ENCODE results near the gene ARHGAP28. TPM values are rescaled to one million over a fixed set of nuclear protein-coding genes. Genes with fewer than 3 reads are reported as not detected.

Gene ARHGAP28
- total RNA-seq, 2 experiments from 2014 or later, result not detected

DNA sequence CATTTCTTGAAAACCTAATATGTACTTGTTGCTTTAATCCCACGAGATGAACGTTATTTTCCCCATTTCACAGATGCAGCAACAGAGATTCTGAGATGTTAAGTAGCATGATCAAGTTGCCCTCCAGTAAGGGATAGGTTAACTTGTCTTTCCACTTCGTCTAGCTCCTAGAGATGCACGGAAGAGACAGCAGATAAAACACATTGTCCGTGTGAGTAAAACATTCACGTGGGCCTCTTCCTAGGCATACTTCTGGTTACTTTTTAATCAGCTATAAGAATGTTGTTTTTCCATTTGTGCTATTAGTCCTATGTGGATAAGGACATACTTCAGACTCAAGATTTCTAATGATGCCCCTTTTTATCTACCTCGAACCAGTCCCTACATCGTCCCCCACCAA lies 1.2 kb upstream of the ARHGAP28 start:
- peaks cover 0 to 7% of the 10 kb centered on the region in 2 experiments for H3K9me3 ChIP-seq (ENCODE audit: control insufficient read depth in 1 of 2, insufficient read depth in 1 of 2, low read length in 2 of 2)
- intact Hi-C loops (cut with DNase I, micrococcal nuclease), result no loop called here
- ChIA-PET CTCF (no interaction called here), POLR2A (no interaction called here)
- H3K4me1 ChIP-seq (ENCODE audit: insufficient read depth, low read length), result no peaks in the 10 kb centered on the region
- no peaks in the 10 kb centered on the region for H3K9me3 Mint-ChIP-seq
- no peak overlapping the region for H3K27ac Mint-ChIP-seq
- no peak overlapping the region for H3K4me3 ChIP-seq (ENCODE audit: low read length)
- TF ChIP-seq, protein P1, sequence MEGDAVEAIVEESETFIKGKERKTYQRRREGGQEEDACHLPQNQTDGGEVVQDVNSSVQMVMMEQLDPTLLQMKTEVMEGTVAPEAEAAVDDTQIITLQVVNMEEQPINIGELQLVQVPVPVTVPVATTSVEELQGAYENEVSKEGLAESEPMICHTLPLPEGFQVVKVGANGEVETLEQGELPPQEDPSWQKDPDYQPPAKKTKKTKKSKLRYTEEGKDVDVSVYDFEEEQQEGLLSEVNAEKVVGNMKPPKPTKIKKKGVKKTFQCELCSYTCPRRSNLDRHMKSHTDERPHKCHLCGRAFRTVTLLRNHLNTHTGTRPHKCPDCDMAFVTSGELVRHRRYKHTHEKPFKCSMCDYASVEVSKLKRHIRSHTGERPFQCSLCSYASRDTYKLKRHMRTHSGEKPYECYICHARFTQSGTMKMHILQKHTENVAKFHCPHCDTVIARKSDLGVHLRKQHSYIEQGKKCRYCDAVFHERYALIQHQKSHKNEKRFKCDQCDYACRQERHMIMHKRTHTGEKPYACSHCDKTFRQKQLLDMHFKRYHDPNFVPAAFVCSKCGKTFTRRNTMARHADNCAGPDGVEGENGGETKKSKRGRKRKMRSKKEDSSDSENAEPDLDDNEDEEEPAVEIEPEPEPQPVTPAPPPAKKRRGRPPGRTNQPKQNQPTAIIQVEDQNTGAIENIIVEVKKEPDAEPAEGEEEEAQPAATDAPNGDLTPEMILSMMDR (IDR thresholded peaks at IDR 0.05), result no peak
- peaks cover 43% of the 10 kb centered on the region for H3K27me3 Mint-ChIP-seq
- no peak overlapping the region for H3K4me3 Mint-ChIP-seq
- no peaks in the 10 kb centered on the region for H3K36me3 ChIP-seq (ENCODE audit: insufficient read depth, low read length)
- H3K27me3 ChIP-seq (ENCODE audit: control insufficient read depth in 1 of 2, insufficient read depth in 2 of 2, low read length in 2 of 2), result peaks cover 0 to 4% of the 10 kb centered on the region in 2 experiments
- DNase-seq (no peak), ATAC-seq (ENCODE audit: poor library complexity) (no peak)
- no peak overlapping the region for H3K27ac ChIP-seq (ENCODE audit: low read depth in 1 of 2, low read length in 2 of 2)
- H3K4me1 Mint-ChIP-seq (ENCODE audit: low read depth), result peaks cover 9% of the 10 kb centered on the region
- no peaks in the 10 kb centered on the region for H3K36me3 Mint-ChIP-seq (ENCODE audit: low read depth)

DNA sequence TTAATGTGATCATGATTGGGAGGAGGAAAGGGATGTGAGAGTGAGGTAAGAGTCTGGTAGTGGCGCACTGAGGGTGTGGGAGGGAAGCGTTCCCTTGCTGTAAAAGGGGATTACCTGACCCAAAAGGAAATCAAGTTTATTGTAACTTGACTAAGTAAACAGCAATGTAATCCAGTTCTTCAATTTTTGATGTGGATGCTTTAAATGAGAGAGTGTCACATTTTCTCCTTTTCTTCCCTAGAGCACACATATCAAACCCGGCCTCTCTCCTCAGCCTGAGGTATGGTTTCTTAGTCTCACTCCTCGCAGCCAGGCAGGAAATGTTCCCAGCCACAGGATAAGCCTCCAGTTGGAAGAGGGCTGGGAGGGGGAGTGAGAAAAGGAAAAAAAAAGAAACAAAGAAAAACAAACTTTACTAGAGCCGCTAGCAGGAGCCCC lies 688 bp upstream of the ARHGAP28 start:
- ChIA-PET POLR2A (no interaction called here), CTCF (no interaction called here)
- Histone ChIP-seq H3K27ac (ENCODE audit: low read depth in 1 of 2, low read length in 2 of 2) (no peak overlapping the region), H3K27me3 (ENCODE audit: control insufficient read depth in 1 of 2, insufficient read depth in 2 of 2, low read length in 2 of 2) (peaks cover 0 to 4% of the 10 kb centered on the region in 2 experiments), H3K9me3 (ENCODE audit: control insufficient read depth in 1 of 2, insufficient read depth in 1 of 2, low read length in 2 of 2) (peaks cover 0 to 7% of the 10 kb centered on the region in 2 experiments), H3K36me3 (ENCODE audit: insufficient read depth, low read length) (no peaks in the 10 kb centered on the region), H3K4me3 (ENCODE audit: low read length) (no peak overlapping the region), H3K4me1 (ENCODE audit: insufficient read depth, low read length) (no peaks in the 10 kb centered on the region)
- intact Hi-C loops (cut with DNase I, micrococcal nuclease), result no loop called here
- H3K27me3 Mint-ChIP-seq, result peaks cover 43% of the 10 kb centered on the region
- H3K27ac Mint-ChIP-seq, result no peak overlapping the region
- ATAC-seq (ENCODE audit: poor library complexity) (no peak), DNase-seq (no peak)
- TF ChIP-seq, protein P1 (IDR thresholded peaks at IDR 0.05), result no peak
- H3K4me3 Mint-ChIP-seq, result no peak overlapping the region
- H3K36me3 Mint-ChIP-seq (ENCODE audit: low read depth), result no peaks in the 10 kb centered on the region
- H3K9me3 Mint-ChIP-seq, result no peaks in the 10 kb centered on the region
- H3K4me1 Mint-ChIP-seq (ENCODE audit: low read depth), result peaks cover 9% of the 10 kb centered on the region

DNA sequence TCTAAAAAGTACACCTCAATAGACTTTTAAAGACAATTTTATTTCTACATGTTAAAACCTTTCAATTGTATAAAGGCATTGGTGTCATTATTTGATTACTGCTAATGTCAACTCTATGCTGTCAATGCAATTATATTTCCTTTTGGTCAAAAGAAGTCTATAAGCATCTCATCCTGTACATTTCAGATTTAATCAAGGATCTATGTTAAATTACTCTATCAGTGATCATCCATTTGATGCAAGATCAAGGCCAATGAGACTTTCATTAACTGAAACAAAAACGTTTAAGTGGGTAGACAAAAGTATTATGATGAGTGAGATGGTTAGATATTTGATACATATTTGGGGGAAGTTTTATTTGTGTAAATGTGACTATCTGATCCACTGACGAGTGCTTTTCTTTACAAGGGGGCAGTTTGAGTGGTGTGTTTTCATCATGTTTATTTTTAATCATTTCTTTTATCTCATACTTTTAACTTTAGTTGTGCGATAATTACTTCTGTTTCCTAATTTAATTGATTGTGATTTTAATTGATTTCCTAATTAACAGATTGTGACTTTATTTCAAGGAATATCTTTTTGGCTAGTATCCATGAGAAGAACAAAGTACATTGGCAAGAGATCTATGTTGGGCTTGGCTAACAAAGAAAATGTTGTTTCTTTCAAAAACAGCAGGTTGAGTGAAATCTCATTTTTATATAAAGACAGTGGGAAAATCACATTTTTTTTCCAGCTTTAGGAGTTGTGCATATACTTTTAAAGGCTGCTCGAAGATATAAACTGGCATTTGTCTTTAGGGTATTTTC lies 1.1 kb downstream of the ARHGAP28 start:
- Histone ChIP-seq H3K4me1 (ENCODE audit: insufficient read depth, low read length) (no peaks in the 10 kb centered on the region), H3K36me3 (ENCODE audit: insufficient read depth, low read length) (no peaks in the 10 kb centered on the region)

More for the DNA sequence above, 1.1 kb downstream of the ARHGAP28 start:
- H3K9me3 ChIP-seq (ENCODE audit: control insufficient read depth in 1 of 2, insufficient read depth in 1 of 2, low read length in 2 of 2), result peaks cover 0 to 7% of the 10 kb centered on the region in 2 experiments
- no peak for DNase-seq
- TF ChIP-seq, protein P1 (IDR thresholded peaks at IDR 0.05), result no peak
- no peak overlapping the region for H3K4me3 ChIP-seq (ENCODE audit: low read length)
- Mint-ChIP-seq H3K27ac (no peak overlapping the region), H3K9me3 (no peaks in the 10 kb centered on the region), H3K36me3 (ENCODE audit: low read depth) (no peaks in the 10 kb centered on the region), H3K27me3 (peaks cover 43% of the 10 kb centered on the region), H3K4me3 (no peak overlapping the region), H3K4me1 (ENCODE audit: low read depth) (peaks cover 9% of the 10 kb centered on the region)
- CTCF ChIA-PET, result no interaction called here
- no peak for ATAC-seq (ENCODE audit: poor library complexity)
- peaks cover 0 to 4% of the 10 kb centered on the region in 2 experiments for H3K27me3 ChIP-seq (ENCODE audit: control insufficient read depth in 1 of 2, insufficient read depth in 2 of 2, low read length in 2 of 2)
- no peak overlapping the region for H3K27ac ChIP-seq (ENCODE audit: low read depth in 1 of 2, low read length in 2 of 2)
- POLR2A ChIA-PET, result no interaction called here
- intact Hi-C loops (cut with DNase I, micrococcal nuclease), result no loop called here
